PFSK-1 (cell line): ENCODE results near the gene ANKFN1.

ENCODE experiments used
- POLR2AphosphoS5 ChIP-seq: IDR thresholded peaks from 2 replicates; pipeline ENCODE4 v1.6.1; 2012; ENCODE audit warnings: low read depth, mild to moderate bottlenecking, control low read depth, low read length, moderate library complexity
- TAF1 ChIP-seq: IDR thresholded peaks from 2 replicates; pipeline ENCODE4 v1.6.1; 2012; ENCODE audit warnings: low read length, control low read depth, borderline replicate concordance; ENCODE audit not compliant: insufficient read depth

DNA sequence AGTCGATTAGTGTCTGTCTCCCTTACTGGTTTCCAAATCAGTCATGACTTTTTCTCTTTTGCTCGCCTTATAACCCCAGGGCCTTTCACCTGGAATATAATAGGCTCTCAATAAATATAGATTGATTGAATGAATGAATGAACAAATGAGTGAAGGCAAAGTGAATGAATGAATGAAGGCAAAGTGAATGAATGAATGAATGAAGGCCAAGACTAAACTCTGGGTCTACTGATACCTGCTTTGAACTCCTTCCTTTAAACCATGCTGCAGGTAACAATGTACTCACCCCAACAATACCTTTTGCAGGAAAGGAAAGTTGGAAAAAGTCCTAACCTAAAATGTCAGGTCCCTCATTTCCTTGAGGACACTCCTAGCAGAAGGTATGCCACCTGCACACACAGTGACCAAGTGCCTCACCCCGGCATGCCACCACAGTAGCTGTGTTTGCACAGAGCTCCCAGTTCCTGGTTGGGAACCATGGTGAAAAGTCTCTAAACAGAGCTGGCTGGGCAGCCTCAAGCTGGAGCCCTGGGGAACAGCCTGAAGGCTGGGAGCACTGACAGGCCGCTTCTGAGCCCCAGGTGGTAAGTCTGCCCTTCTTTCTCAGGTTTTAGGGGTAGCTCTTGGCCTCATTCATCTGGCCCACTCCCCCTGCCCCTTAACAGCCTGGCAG, 42.7 kb upstream of the ANKFN1 start:
- TF ChIP-seq TAF1 (no peak), POLR2AphosphoS5 (no peak)
